KBM-7 (cell line): Measurements from ENCODE around the gene GPBP1.
"Not testable (repeated sequence)": the region's sequence is repeated elsewhere in the genome, so short reads cannot be mapped to it uniquely, and the experiment has no call there.

ENCODE experiments used
- DNase-seq: peaks from one replicate; pipeline ENCODE4 v3.0.0-alpha.2; 2015
- in situ Hi-C: fragments of 300-500 bp; cut with MboI; formaldehyde crosslinking; loops from 2 replicates; pipeline ENCODE4 v1.14.3; 2020; ENCODE audit warnings: low sequenced_read_pairs, low pct_unique_long_range_greater_than_20kb, mixed read lengths

Gene GPBP1

DNA sequence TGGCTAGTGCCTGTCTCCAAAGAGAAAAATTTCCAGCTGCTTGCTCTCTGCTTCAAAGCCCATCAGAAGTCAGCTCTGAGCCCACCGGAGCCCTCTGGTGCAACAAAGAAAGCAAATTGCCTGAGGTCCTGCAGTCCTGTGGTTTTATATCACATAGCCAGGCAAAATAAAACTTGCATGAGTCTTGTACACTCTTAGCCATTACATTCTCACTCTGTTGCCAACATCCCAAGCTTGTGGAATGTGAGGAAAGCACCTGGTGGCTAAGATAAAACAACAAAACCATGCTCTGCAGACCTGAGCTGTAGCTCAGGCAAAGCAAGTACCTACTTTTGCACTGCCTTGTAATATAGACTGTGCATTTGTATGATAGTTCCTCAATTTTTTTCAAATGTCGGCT, 133.7 kb downstream of the GPBP1 start:
- no peak for DNase-seq
- in situ Hi-C loops = loop anchor here (25.0 kb wide), 1 partner anchor 1155 kb away; the partner anchor contains the start of gene PLK2

DNA sequence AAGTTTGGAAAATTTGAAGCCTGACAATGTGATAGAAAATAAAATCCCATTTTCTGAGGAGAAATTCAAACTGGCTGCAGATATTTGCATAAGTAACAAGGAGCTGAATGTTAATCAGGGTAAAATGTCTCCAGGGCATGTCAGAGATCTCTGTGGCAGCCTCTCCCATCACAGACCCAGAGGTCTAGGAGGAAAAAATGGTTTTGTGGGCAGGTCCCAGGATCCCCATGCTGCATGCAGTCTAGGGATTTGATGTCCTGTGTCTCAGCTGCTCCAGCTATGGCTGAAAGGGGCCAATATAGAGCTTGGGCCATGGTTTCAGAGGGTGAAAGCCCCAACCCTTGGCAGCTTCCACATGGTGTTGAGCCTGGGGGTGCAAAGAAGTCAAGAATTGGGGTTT, 135.2 kb downstream of the GPBP1 start:
- in situ Hi-C loops = loop anchor here (25.0 kb wide), 1 partner anchor 1153 kb away; the partner anchor contains the start of gene PLK2
- not testable (repeated sequence) for DNase-seq

GRCh38 chr5:57311251-57311650, 137.4 kb downstream of the GPBP1 start:
- in situ Hi-C loops = loop anchor here (25.0 kb wide), 1 partner anchor 1151 kb away; the partner anchor contains the start of gene PLK2
- no peak for DNase-seq

- no peak for DNase-seq
Measured at GRCh38 chr5:57311921-57312735, 138.3 kb downstream of the GPBP1 start.

DNA sequence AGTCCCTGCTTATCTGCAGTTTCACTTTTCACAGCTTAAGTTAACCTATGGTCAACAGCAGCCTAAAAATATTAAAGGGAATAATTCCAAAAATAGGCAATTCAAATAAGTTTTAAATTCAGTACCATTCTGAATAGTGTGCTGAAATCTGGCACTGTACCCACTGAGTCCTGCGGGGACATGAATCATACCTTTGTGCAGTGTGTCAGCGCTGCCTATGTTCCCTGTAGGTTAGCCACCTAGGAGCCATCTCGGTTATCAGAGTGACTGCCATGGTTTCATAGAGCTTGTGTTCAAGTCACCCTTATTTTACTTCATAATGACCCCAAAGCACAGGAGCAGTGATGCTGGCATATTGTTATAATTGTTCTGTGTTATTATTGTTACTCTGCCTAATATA, 139.9 kb downstream of the GPBP1 start:
- in situ Hi-C loops = loop anchor here (25.0 kb wide), 1 partner anchor 1149 kb away; the partner anchor contains the start of gene PLK2

More at GRCh38 chr5:57311921-57312735, 138.3 kb downstream of the GPBP1 start:
- in situ Hi-C loops = loop anchor here (25.0 kb wide), 1 partner anchor 1150 kb away; the partner anchor contains the start of gene PLK2

More for the DNA sequence above, 139.9 kb downstream of the GPBP1 start:
- no peak for DNase-seq
